ENCODE measurements around the gene TMOD1.

The TMOD1 gene

GRCh38 chr9:97558701-97559101 lies 57.2 kb downstream of the TMOD1 start:
- TF ChIP-seq GATA2 (IDR thresholded peaks at IDR 0.05; ENCODE audit: low read depth, low read length) = no peak
- TF ChIP-seq GATA3 (IDR thresholded peaks at IDR 0.05; ENCODE audit: low read depth, low read length) = no peak

GRCh38 chr9:97559111-97559514 lies 57.6 kb downstream of the TMOD1 start:
- TF ChIP-seq GATA2 (IDR thresholded peaks at IDR 0.05; ENCODE audit: low read depth, low read length) (no peak), GATA3 (IDR thresholded peaks at IDR 0.05; ENCODE audit: low read depth, low read length) (no peak)

- TF ChIP-seq GATA3 (IDR thresholded peaks at IDR 0.05; ENCODE audit: low read depth, low read length) (no peak), GATA2 (IDR thresholded peaks at IDR 0.05; ENCODE audit: low read depth, low read length) (no peak)
Observed at GRCh38 chr9:97560154-97560553, 58.7 kb downstream of the TMOD1 start.

GRCh38 chr9:97560851-97561250 lies 59.4 kb downstream of the TMOD1 start:
- TF ChIP-seq GATA3 (IDR thresholded peaks at IDR 0.05; ENCODE audit: low read depth, low read length) (no peak), GATA2 (IDR thresholded peaks at IDR 0.05; ENCODE audit: low read depth, low read length) (no peak)

- TF ChIP-seq GATA3 (IDR thresholded peaks at IDR 0.05; ENCODE audit: low read depth, low read length) = no peak
- TF ChIP-seq GATA2 (IDR thresholded peaks at IDR 0.05; ENCODE audit: low read depth, low read length) = no peak
Observed at GRCh38 chr9:97561501-97561900, 60.0 kb downstream of the TMOD1 start.

- TF ChIP-seq GATA2 (IDR thresholded peaks at IDR 0.05; ENCODE audit: low read depth, low read length) (no peak), GATA3 (IDR thresholded peaks at IDR 0.05; ENCODE audit: low read depth, low read length) (no peak)
Observed at GRCh38 chr9:97562542-97562941, 61.1 kb downstream of the TMOD1 start.

- TF ChIP-seq GATA3 (IDR thresholded peaks at IDR 0.05; ENCODE audit: low read depth, low read length) (no peak), GATA2 (IDR thresholded peaks at IDR 0.05; ENCODE audit: low read depth, low read length) (peak; percentile 83)
Observed at GRCh38 chr9:97563458-97564135, 62.1 kb downstream of the TMOD1 start.

GRCh38 chr9:97564291-97565175 lies 63.1 kb downstream of the TMOD1 start:
- TF ChIP-seq GATA3 (IDR thresholded peaks at IDR 0.05; ENCODE audit: low read depth, low read length) = peak; percentile 93
- peak; percentile 99 for TF ChIP-seq GATA2 (IDR thresholded peaks at IDR 0.05; ENCODE audit: low read depth, low read length)

GRCh38 chr9:97565262-97565661 lies 63.8 kb downstream of the TMOD1 start:
- TF ChIP-seq GATA2 (IDR thresholded peaks at IDR 0.05; ENCODE audit: low read depth, low read length) = no peak

- no peak for TF ChIP-seq GATA2 (IDR thresholded peaks at IDR 0.05; ENCODE audit: low read depth, low read length)
- no peak for TF ChIP-seq GATA3 (IDR thresholded peaks at IDR 0.05; ENCODE audit: low read depth, low read length)
Observed at GRCh38 chr9:97567182-97567893, 65.9 kb downstream of the TMOD1 start.

GRCh38 chr9:97567894-97568202 lies 66.4 kb downstream of the TMOD1 start:
- TF ChIP-seq GATA2 (IDR thresholded peaks at IDR 0.05; ENCODE audit: low read depth, low read length) = no peak
- TF ChIP-seq GATA3 (IDR thresholded peaks at IDR 0.05; ENCODE audit: low read depth, low read length) = no peak

- TF ChIP-seq GATA3 (IDR thresholded peaks at IDR 0.05; ENCODE audit: low read depth, low read length) (no peak), GATA2 (IDR thresholded peaks at IDR 0.05; ENCODE audit: low read depth, low read length) (no peak)
Observed at GRCh38 chr9:97568461-97569275, 67.2 kb downstream of the TMOD1 start.

- TF ChIP-seq GATA2 (IDR thresholded peaks at IDR 0.05; ENCODE audit: low read depth, low read length) (no peak), GATA3 (IDR thresholded peaks at IDR 0.05; ENCODE audit: low read depth, low read length) (no peak)
Observed at GRCh38 chr9:97570899-97571298, 69.4 kb downstream of the TMOD1 start.

GRCh38 chr9:97571664-97572063 lies 70.2 kb downstream of the TMOD1 start:
- TF ChIP-seq GATA3 (IDR thresholded peaks at IDR 0.05; ENCODE audit: low read depth, low read length) = no peak
- no peak for TF ChIP-seq GATA2 (IDR thresholded peaks at IDR 0.05; ENCODE audit: low read depth, low read length)

Data from SH-SY5Y (cell line).